Spleen (tissue), 11 donors: Measurements from ENCODE around the gene AMOTL2. TPM values are rescaled to one million over a fixed set of nuclear protein-coding genes. Genes with fewer than 3 reads are reported as not detected.

ENCODE experiments used
- DNase-seq: peaks from one replicate; pipeline ENCODE4 v3.0.0-alpha.2; 2020
- H3K27ac ChIP-seq, 8 donors: fragments of 200-600 bp; sonication (generic) in 7 of 8; 1 replicate in 4 of 8; 2 replicates in 4 of 8; pipeline versions ENCODE4 v1.5.0 to v1.8.0; 2016 to 2021; ENCODE audit warnings: inconsistent platforms in 4 of 8, mild to moderate bottlenecking in 4 of 8, moderate library complexity in 1 of 8
- H3K27me3 ChIP-seq, 7 donors: fragments of 200-600 bp; sonication (generic) in 6 of 7; replicated peaks in 1 of 7; 1 replicate in 4 of 7; 2 replicates in 3 of 7; pipeline versions ENCODE4 v1.5.0 to v1.8.0; 2016 to 2021; ENCODE audit warnings: inconsistent platforms in 3 of 7, mild to moderate bottlenecking in 1 of 7
- H3K36me3 ChIP-seq, 6 donors: fragments of 200-600 bp; sonication (generic) in 5 of 6; 1 replicate in 4 of 6; 2 replicates in 2 of 6; pipeline versions ENCODE4 v1.5.0 to v1.8.0; 2016 to 2021; ENCODE audit warnings: inconsistent platforms in 2 of 6
- H3K4me1 ChIP-seq, 6 donors: fragments of 200-600 bp; sonication (generic) in 5 of 6; 1 replicate in 3 of 6; 2 replicates in 3 of 6; pipeline versions ENCODE4 v1.5.0 to v1.8.0; 2016 to 2021; ENCODE audit warnings: inconsistent platforms in 3 of 6
- H3K4me3 ChIP-seq, 8 donors: fragments of 200-600 bp; sonication (generic) in 7 of 8; 1 replicate in 4 of 8; 2 replicates in 4 of 8; pipeline versions ENCODE4 v1.5.0 to v1.8.0; 2016 to 2021; ENCODE audit warnings: inconsistent platforms in 4 of 8, mild to moderate bottlenecking in 4 of 8, moderate library complexity in 2 of 8
- H3K9me3 ChIP-seq, 8 donors: fragments of 200-600 bp; sonication (generic) in 7 of 8; 1 replicate in 4 of 8; 2 replicates in 4 of 8; pipeline versions ENCODE4 v1.5.0 to v1.8.0; 2016 to 2021; ENCODE audit warnings: inconsistent platforms in 4 of 8
- CTCF ChIP-seq, 11 experiments: fragments of 200-600 bp in 7 of 11; fragments of 450-650 bp in 4 of 11; sonication (generic) in 4 of 11; IDR thresholded peaks in 8 of 11; conservative IDR thresholded peaks in 3 of 11; 1 replicate in 7 of 11; 2 replicates in 4 of 11; pipeline versions ENCODE4 v1.4.0 to v1.8.0; 2016 to 2021; ENCODE audit warnings: antibody characterized with exemption in 11 of 11, inconsistent platforms in 4 of 11, mild to moderate bottlenecking in 1 of 11
- POLR2A ChIP-seq, 3 donors: fragments of 450-650 bp; IDR thresholded peaks; one replicate each; pipeline ENCODE4 v1.5.1; 2017; ENCODE audit warnings: antibody characterized with exemption in 3 of 3, mild to moderate bottlenecking in 1 of 3
- POLR2AphosphoS5 ChIP-seq, 3 donors: sonication (generic); formaldehyde crosslinking; IDR thresholded peaks; one replicate each; pipeline ENCODE4 v1.5.1; 2017; ENCODE audit warnings: antibody characterized with exemption in 3 of 3
- WGBS, 5 donors: extraction: QIAGEN DNeasy Blood & Tissue Kit in 3 of 5; methylation state at CpG; one replicate each; pipeline versions ENCODE4 v1.1.5 to v1.1.7; 2013 to 2018; 5-methylcytosine and 5-hydroxymethylcytosine counted together
- intact Hi-C: fragments of 100-400 bp; cut with DNase I; formaldehyde crosslinking; loops from one replicate; pipeline ENCODE4 v1.15.0; 2023; ENCODE audit warnings: low total_unique reads
- polyA plus RNA-seq, 3 donors: library from polyadenylated mRNA; stranded (reverse); fragments of 200-250 nt; gene quantifications; one replicate each; pipeline ENCODE4 v1.2.1, GENCODE V29; 2013
- total RNA-seq, 7 donors: library from RNA; depleted of rRNA in 3 of 7; stranded (reverse); fragments of >200 nt in 3 of 7; fragmentation: NEBNext Ultra II Directional in 4 of 7; extraction: Animal tissue kit (Norgen Biotek cat#: 25700) in 4 of 7; gene quantifications; one replicate each; pipeline versions ENCODE4 v1.1.0 to v1.2.1, GENCODE V29; 2016 to 2021
- donor health status: healthy with polysubstance abuse.
- donor health status: DM: no; HTN: no; CAD: no; lungs with moderate emphysema.
- donor health status: DM: no; HTN: no; CAD: no.
- donor health status: Bipolar disorder and iron deficiency.
- donor health status: healthy.
- donor health status: DM: no; HTN: no; CAD: no.
- donor health status: DM: yes; HTN: yes; CAD: no.

Gene AMOTL2
- total and polyA plus RNA-seq, 10 donors = 3.8 to 83.4 (median 40.4) TPM

- no peak for DNase-seq
- Histone ChIP-seq H3K27me3 (peaks cover 0 to 32% (median 0%) of the 10 kb centered on the region in 7 donors), H3K4me3 (no peak overlapping the region), H3K27ac (peak overlapping the region in 2 of 8 donors; percentile 6 to 31), H3K9me3 (peaks cover 0 to 4% (median 0%) of the 10 kb centered on the region in 8 donors), H3K4me1 (peaks cover 0 to 5% (median 0%) of the 10 kb centered on the region in 6 donors), H3K36me3 (no peaks in the 10 kb centered on the region)
- no peak for TF ChIP-seq CTCF (IDR thresholded peaks at IDR 0.05 in 8 of 11, conservative IDR thresholded peaks at IDR 0.05 in 3 of 11)
- no peak for TF ChIP-seq POLR2A (IDR thresholded peaks at IDR 0.05)
- no peak for TF ChIP-seq POLR2AphosphoS5 (IDR thresholded peaks at IDR 0.05)
- WGBS, 5 donors = 57 to 80% (median 72%) methylated on average over 10 of the region's 10 CpGs
- intact Hi-C loops = loop anchor here (10.0 kb wide), 1 partner anchor 86 kb away; no protein-coding TSS in a partner anchor
Measured at GRCh38 chr3:134388788-134389485, 14.7 kb upstream of the AMOTL2 start.

- peaks cover 0 to 4% (median 0%) of the 10 kb centered on the region in 8 donors for H3K9me3 ChIP-seq
- H3K4me3 ChIP-seq = no peak overlapping the region
- 13 to 27% (median 20%) methylated on average over 1 of the region's 1 CpG for WGBS, 5 donors
- peaks cover 0 to 28% (median 0%) of the 10 kb centered on the region in 7 donors for H3K27me3 ChIP-seq
- peaks cover 0 to 5% (median 0%) of the 10 kb centered on the region in 6 donors for H3K4me1 ChIP-seq
- peak overlapping the region in 1 of 8 donors; percentile 6 for H3K27ac ChIP-seq
- H3K36me3 ChIP-seq = no peaks in the 10 kb centered on the region
- TF ChIP-seq POLR2A (IDR thresholded peaks at IDR 0.05) (no peak), POLR2AphosphoS5 (IDR thresholded peaks at IDR 0.05) (no peak), CTCF (IDR thresholded peaks at IDR 0.05 in 8 of 11, conservative IDR thresholded peaks at IDR 0.05 in 3 of 11) (no peak)
- DNase-seq = no peak
- intact Hi-C loops = loop anchor here (10.0 kb wide), 1 partner anchor 87 kb away; no protein-coding TSS in a partner anchor
Measured at GRCh38 chr3:134388292-134388691, 14.0 kb upstream of the AMOTL2 start.

GRCh38 chr3:134387293-134387692 is 13.0 kb upstream of the AMOTL2 start:
- intact Hi-C loops = loop anchor here (10.0 kb wide), 1 partner anchor 88 kb away; no protein-coding TSS in a partner anchor

More at GRCh38 chr3:134387293-134387692, 13.0 kb upstream of the AMOTL2 start:
- Histone ChIP-seq H3K4me3 (no peak overlapping the region), H3K27me3 (peaks cover 0 to 20% (median 0%) of the 10 kb centered on the region in 7 donors), H3K27ac (no peak overlapping the region), H3K4me1 (peaks cover 0 to 5% (median 0%) of the 10 kb centered on the region in 6 donors), H3K9me3 (peaks cover 0 to 4% (median 0%) of the 10 kb centered on the region in 8 donors), H3K36me3 (no peaks in the 10 kb centered on the region)
- TF ChIP-seq POLR2AphosphoS5 (IDR thresholded peaks at IDR 0.05) (no peak), CTCF (IDR thresholded peaks at IDR 0.05 in 8 of 11, conservative IDR thresholded peaks at IDR 0.05 in 3 of 11) (no peak), POLR2A (IDR thresholded peaks at IDR 0.05) (no peak)
- WGBS, 5 donors = 77 to 93% (median 87%) methylated on average over 3 of the region's 3 CpGs
- peak; percentile 21 for DNase-seq
